T-helper 9 cell (primary cell): ENCODE measurements around the gene KRT76.
"Not testable (repeated sequence)": the region's sequence is repeated elsewhere in the genome, so short reads cannot be mapped to it uniquely, and the experiment has no call there.

ENCODE experiments used
- DNase-seq: peaks from one replicate; pipeline ENCODE4 v3.0.0-alpha.2; 2020

KRT76 gene

GRCh38 chr12:52796839-52797528, 19.8 kb upstream of the KRT76 start:
- no peak for DNase-seq

- DNase-seq = no peak
Observed at GRCh38 chr12:52796429-52796794, 19.3 kb upstream of the KRT76 start.

- no peak for DNase-seq
Observed at GRCh38 chr12:52795694-52796428, 18.7 kb upstream of the KRT76 start, which contains the start of gene KRT3. TSS of gene KRT3 (minus strand) at chr12:52796117. CDS start at chr12:52796042, 75 bp downstream.

- not testable (repeated sequence) for DNase-seq
Observed at GRCh38 chr12:52795332-52795674, 18.2 kb upstream of the KRT76 start.

- no peak for DNase-seq
Observed at GRCh38 chr12:52794479-52795331, 17.6 kb upstream of the KRT76 start.

GRCh38 chr12:52792185-52793029, 15.3 kb upstream of the KRT76 start:
- no peak for DNase-seq

- no peak for DNase-seq
Observed at GRCh38 chr12:52791271-52792184, 14.4 kb upstream of the KRT76 start.

GRCh38 chr12:52790427-52791270, 13.5 kb upstream of the KRT76 start:
- DNase-seq = no peak

- no peak for DNase-seq
Observed at GRCh38 chr12:52789637-52790426, 12.7 kb upstream of the KRT76 start.

GRCh38 chr12:52788876-52789636, 11.9 kb upstream of the KRT76 start:
- no peak for DNase-seq

- no peak for DNase-seq
Observed at GRCh38 chr12:52788192-52788875, 11.2 kb upstream of the KRT76 start.

GRCh38 chr12:52787324-52788191, 10.4 kb upstream of the KRT76 start:
- DNase-seq = no peak

GRCh38 chr12:52784909-52785308, 7.8 kb upstream of the KRT76 start:
- DNase-seq = no peak

- DNase-seq = no peak
Observed at GRCh38 chr12:52783563-52784316, 6.6 kb upstream of the KRT76 start.

GRCh38 chr12:52782502-52782901, 5.4 kb upstream of the KRT76 start:
- DNase-seq = no peak

GRCh38 chr12:52781399-52782082, 4.4 kb upstream of the KRT76 start:
- no peak for DNase-seq
